ENCODE results near the gene ZMIZ1.

The ZMIZ1 gene

DNA sequence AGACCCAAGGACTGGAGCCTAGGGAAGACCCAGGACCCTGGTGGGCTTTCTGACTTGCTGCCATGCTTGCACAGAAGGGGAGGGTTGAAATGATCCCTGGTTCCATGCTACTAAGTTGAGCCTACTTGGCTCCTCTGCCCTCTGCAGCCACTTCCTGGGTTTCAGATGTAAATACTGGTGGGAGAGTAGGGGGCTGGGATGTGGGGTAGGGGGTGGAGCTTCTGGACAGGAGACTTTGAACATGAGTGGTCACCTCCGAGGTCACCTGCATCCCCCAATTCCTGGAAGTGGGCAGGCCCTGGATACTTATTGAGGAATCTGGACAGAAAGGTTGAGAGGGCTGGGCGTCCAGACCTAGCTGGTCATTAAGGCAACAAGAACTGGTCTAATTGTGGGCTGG, 2.9 kb upstream of the ZMIZ1 start:
- Histone ChIP-seq H3K4me3 (no peak overlapping the region), H4K20me1 (peaks cover 16% of the 10 kb centered on the region), H3K27me3 (peaks cover 3% of the 10 kb centered on the region; the same call in 1 of the 2 replicates), H3K27ac (no peak overlapping the region), H3K9me3 (no peaks in the 10 kb centered on the region), H3K4me2 (peak overlapping the region; percentile 99; the same call in 1 of the 2 replicates), H3K36me3 (no peaks in the 10 kb centered on the region), H3K9ac (no peak overlapping the region), H3K4me1 (peaks cover 33% of the 10 kb centered on the region)
- TF ChIP-seq Cebpa-rat (IDR thresholded peaks at IDR 0.05), result no peak

DNA sequence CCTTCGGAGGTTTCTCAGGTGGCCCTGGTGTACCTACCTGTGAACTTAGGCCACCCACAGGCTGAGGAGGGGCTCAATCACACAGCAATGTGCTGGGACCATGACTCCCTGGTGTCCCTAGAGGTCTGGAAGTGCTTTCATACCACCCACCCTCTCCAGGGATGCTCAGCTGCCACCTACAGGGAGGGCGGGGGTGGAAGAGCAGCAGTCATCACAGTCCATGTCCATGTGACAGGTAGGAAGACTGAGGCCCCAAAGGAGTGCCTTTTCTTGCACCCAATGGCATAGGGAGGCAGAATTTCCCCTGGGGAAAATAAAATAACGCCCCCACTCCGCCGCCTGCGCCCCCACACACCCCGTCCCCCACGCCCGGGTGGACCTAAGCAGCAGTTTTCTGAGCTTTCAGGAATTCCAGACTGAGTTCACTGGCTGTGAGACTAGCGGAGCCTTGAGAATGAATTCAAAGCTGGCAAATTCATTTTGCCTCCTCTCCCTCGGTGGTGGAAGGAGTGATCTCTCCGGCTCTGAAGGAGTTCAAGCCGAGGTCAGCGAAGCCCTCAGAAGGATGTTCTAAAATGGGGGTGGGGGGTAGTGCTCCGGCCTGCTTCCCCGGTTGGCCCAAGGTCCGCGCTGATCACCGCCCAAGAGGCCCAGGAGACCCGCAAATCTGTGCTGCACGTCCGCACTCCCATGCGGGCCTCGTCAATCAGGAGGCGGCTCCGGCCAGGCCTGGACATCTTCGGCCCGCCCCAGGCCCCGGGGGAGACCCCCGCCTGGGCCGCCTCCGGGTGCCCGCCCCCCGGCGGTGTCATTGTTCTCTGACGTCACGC, 2.1 kb upstream of the ZMIZ1 start:
- H3K36me3 ChIP-seq, result no peaks in the 10 kb centered on the region
- no peaks in the 10 kb centered on the region for H3K9me3 ChIP-seq
- peaks cover 3% of the 10 kb centered on the region; the same call in 1 of the 2 replicates for H3K27me3 ChIP-seq
- peak overlapping the region; percentile 99 for H3K4me2 ChIP-seq
- H3K4me3 ChIP-seq, result peak overlapping the region; percentile 100
- no peak for TF ChIP-seq Cebpa-rat (IDR thresholded peaks at IDR 0.05)
- peaks cover 24% of the 10 kb centered on the region for H4K20me1 ChIP-seq
- H3K9ac ChIP-seq, result peak overlapping the region; percentile 48; the same call in 1 of the 2 replicates
- H3K27ac ChIP-seq, result no peak overlapping the region; the same call in 1 of the 2 replicates
- peaks cover 40% of the 10 kb centered on the region for H3K4me1 ChIP-seq

DNA sequence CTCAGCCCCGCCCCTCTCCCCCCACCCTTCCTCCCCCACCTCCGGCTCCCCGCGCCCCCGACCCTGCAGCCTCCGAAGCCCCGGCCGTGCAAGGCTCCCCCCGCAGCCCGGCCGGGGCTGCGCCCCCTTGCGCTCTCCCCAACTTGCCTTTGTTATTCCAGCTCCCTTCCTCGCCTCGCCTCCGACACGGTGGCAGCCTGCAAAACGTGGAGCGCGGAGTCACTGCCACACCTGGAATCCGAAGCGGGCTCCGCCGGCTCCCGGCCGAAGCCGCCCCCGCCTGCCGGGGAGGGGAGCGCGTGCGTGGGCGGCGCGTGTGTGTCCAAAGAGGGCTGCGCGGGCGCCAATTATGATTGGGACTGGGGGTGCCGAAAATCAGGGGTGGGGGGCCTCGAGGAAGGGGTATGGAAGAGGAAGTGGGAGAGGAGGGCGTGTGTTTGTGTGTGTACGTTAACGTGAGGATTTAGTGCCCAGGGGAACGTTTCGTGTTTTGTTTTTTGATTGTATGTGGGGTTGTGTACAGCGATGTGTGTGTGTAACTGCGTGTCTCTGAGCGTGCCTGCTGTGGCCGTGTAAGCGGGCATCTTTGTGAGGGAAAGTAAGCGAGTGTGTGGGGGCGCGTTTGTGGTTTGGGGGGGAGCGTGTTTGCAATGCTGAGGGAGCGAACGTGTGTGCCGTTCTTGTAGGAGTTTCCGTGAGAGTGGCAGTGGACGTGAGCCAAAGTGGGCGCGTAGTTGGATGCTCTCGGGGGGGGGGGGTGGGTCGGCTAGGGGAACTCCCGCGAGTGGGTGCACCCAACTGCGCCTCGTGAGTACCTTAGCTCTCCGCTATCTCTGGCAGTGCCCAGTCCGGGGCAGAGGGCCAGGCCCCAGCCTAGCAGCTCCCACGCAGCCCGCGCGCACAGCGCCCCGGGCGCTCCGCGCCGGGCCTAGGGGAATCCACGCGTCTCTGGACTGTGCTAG, 1.2 kb upstream of the ZMIZ1 start:
- Histone ChIP-seq H3K36me3 (no peaks in the 10 kb centered on the region), H3K9ac (peak overlapping the region; percentile 97), H3K4me2 (peak overlapping the region; percentile 99), H3K27ac (0 out of 2 replicates have a peak overlapping the region, but pooled peaks have one; percentile 46), H3K4me1 (peaks cover 47% of the 10 kb centered on the region), H3K27me3 (peaks cover 3% of the 10 kb centered on the region; the same call in 1 of the 2 replicates), H3K9me3 (no peaks in the 10 kb centered on the region), H3K4me3 (peak overlapping the region; percentile 100), H4K20me1 (peaks cover 33% of the 10 kb centered on the region)
- no peak for TF ChIP-seq Cebpa-rat (IDR thresholded peaks at IDR 0.05)

DNA sequence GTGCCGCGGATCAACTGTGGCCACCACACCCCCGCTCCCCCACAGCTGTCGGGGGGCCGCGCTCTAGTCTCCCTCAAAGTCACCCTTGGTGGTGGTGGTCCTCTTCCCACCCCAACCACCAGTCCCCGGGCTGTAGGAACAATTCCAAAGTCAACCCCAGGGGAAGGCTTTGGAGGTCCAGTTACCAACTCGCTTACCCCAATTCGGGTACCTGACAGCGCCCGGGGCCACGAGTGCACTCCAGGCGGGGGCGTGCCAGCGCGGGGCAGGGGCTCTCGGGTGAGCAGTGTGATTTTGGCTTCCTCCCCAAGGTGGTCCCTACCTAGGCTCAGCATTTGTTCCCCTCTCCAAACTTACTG, 584 bp upstream of the ZMIZ1 start:
- Histone ChIP-seq H3K36me3 (no peaks in the 10 kb centered on the region), H3K9me3 (no peaks in the 10 kb centered on the region), H3K27me3 (peaks cover 3% of the 10 kb centered on the region; the same call in 1 of the 2 replicates), H3K4me3 (peak overlapping the region; percentile 100), H3K4me2 (peak overlapping the region; percentile 99), H3K9ac (peak overlapping the region; percentile 97), H4K20me1 (peaks cover 40% of the 10 kb centered on the region), H3K4me1 (peaks cover 47% of the 10 kb centered on the region), H3K27ac (no peak overlapping the region)
- no peak for TF ChIP-seq Cebpa-rat (IDR thresholded peaks at IDR 0.05)

DNA sequence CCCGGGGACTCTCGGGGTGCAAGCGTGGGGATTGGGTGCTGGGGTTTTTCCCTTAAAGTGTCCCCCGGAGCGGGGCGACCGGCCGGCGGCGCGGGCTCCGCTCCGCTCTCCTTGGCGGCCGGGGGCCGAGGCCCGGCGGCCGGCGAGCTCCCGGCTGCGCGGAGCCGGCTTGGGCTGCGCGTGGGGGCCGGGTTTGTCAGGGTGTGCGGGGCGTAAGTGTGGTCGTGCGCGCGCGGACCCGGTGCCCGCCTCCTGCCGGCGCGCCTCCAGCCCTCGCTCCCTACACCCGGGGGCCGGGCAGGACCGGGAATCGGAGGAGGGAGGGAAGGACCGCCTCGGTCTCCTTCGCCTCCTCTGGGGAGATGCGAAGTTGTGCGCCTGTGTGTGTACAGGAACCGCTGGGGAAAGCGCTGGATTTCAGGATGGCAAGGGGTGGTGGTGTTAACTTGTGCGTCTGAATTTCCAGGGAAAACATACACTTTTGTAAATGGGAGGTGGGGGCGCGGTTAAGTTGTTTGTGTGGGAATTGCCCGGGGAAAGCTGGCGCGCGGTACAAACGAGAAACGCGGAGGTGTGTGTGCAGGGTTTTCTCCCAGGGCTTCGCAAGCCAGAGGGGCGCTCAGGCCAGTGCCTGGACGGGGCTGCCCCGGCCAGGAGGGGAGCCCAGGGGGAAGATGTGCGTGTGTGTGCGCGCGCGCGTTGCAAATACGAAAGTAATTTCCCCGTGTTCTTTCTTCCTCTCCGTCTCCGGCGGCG, 737 bp downstream of the ZMIZ1 start:
- no peaks in the 10 kb centered on the region for H3K9me3 ChIP-seq
- H3K4me2 ChIP-seq, result peak overlapping the region; percentile 99
- peaks cover 3% of the 10 kb centered on the region; the same call in 1 of the 2 replicates for H3K27me3 ChIP-seq
- H3K9ac ChIP-seq, result peak overlapping the region; percentile 97
- H3K4me1 ChIP-seq, result peaks cover 53% of the 10 kb centered on the region
- TF ChIP-seq Cebpa-rat (IDR thresholded peaks at IDR 0.05), result no peak
- H3K27ac ChIP-seq, result peak overlapping the region; percentile 94
- H3K4me3 ChIP-seq, result peak overlapping the region; percentile 100
- peaks cover 53% of the 10 kb centered on the region for H4K20me1 ChIP-seq
- H3K36me3 ChIP-seq, result no peaks in the 10 kb centered on the region

DNA sequence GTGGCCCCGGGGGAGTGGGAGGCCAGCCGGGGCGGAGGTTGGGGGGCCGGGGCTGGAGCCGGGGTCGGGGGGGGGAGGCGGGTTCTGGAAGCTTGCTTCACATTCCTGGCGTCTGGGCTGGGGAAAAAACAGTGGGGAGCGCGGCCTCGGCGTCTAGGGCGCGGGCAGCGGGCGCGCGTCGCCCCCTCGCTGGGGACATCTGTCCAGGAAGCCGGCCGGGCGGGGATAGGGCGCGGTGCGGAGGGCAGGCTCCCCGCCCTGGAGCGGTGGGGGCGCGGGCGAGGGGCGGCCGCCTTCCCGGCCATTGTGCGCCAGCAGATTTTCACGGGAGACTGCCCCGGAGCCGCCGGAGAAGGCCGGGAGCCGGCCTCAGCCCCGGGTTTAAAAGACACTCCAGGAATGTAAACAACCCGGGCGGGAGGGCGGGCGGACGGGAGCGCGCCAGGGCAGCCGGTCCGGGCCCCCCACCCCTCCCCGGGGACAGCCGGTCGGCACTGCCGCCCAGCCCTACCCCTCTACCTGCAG, 1.4 kb downstream of the ZMIZ1 start:
- Histone ChIP-seq H3K27me3 (peaks cover 3% of the 10 kb centered on the region; the same call in 1 of the 2 replicates), H3K36me3 (no peaks in the 10 kb centered on the region), H3K4me1 (peaks cover 59% of the 10 kb centered on the region), H3K4me3 (peak overlapping the region; percentile 100), H3K9ac (peak overlapping the region; percentile 97), H4K20me1 (peaks cover 59% of the 10 kb centered on the region), H3K9me3 (no peaks in the 10 kb centered on the region), H3K27ac (peak overlapping the region; percentile 94), H3K4me2 (peak overlapping the region; percentile 99)
- no peak for TF ChIP-seq Cebpa-rat (IDR thresholded peaks at IDR 0.05)

DNA sequence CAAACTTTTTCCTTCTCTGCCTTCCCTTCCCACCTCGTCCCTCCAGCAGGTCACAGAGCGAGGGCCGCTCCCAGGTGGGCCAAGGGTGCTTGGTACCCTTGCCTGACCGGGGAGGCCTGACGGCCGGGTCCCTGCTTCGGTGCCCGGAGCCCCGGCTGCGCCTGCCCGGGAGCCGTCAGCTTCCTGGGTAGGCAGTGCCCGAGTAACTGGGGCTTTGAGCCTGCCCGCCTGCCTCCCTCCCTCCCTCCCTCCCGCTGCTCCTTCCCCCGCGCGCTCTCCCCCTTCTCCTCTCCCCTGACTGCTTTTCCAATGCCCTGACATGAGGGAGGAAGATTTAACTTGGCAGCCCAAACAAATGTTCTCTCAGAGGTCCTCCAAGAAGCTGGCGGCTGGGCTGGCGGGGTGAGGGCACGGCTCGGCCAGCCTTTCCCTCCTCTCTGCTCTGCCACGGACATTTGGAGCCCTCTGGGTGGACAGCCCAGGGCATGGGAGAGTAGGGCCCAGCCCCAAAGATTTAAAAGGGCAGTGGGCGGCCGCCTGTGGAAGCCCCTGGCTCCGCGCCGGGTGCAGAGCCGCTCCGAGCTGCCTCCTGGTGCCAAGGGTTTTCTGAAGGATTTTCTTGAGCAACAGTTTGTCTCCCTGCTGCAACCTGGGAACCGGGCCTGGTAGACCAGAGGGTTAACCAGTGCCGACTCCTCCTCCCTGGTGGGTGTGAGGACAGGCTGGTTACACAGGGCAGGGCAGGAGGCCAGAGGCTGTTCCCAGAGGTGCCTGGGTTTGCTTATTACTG, 2.0 kb downstream of the ZMIZ1 start:
- no peak for TF ChIP-seq Cebpa-rat (IDR thresholded peaks at IDR 0.05)
- Histone ChIP-seq H3K4me2 (peak overlapping the region; percentile 99), H3K4me1 (peaks cover 66% of the 10 kb centered on the region), H3K9me3 (no peaks in the 10 kb centered on the region), H3K27ac (peak overlapping the region; percentile 94), H3K4me3 (peak overlapping the region; percentile 100), H3K27me3 (peaks cover 3% of the 10 kb centered on the region; the same call in 1 of the 2 replicates), H4K20me1 (peaks cover 66% of the 10 kb centered on the region), H3K9ac (peak overlapping the region; percentile 97), H3K36me3 (no peaks in the 10 kb centered on the region)

DNA sequence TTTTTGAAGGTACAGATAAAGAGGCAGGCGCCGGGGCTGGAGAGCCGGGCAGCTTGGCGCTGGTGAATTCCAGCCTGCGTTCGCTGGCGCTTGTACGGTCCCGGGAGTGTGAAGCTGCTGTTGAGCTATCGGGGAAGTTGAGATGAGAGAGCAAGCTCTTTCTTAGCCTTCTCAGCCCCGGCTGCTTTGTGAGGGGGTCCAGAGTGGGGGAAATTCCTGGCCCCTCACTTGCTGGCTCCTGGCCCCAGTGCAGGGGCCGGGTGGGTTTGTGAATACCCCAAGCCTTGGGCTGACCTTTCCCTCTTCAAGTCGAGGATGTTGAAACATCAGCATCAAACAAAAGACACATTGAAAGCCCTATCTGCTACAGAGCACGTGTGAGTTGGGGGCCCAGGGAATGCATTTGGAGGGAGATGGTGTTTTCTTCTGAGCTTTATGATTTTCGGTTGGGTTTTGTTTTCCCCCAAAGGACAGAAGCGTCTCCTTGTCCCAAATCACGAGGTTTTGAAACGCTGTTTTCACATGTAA, 2.7 kb downstream of the ZMIZ1 start:
- peak overlapping the region; percentile 94 for H3K27ac ChIP-seq
- peak overlapping the region; percentile 100 for H3K4me3 ChIP-seq
- H3K27me3 ChIP-seq, result peaks cover 3% of the 10 kb centered on the region; the same call in 1 of the 2 replicates
- no peak for TF ChIP-seq Cebpa-rat (IDR thresholded peaks at IDR 0.05)
- peak overlapping the region; percentile 99 for H3K4me2 ChIP-seq
- H3K36me3 ChIP-seq, result no peaks in the 10 kb centered on the region
- peak overlapping the region; percentile 97 for H3K9ac ChIP-seq
- peaks cover 72% of the 10 kb centered on the region for H4K20me1 ChIP-seq
- no peaks in the 10 kb centered on the region for H3K9me3 ChIP-seq
- H3K4me1 ChIP-seq, result peaks cover 66% of the 10 kb centered on the region

All from BLaER1 (cell line).